Caco-2 (cell line): ENCODE data around the gene COPS7A. TPM values are rescaled to one million over a fixed set of nuclear protein-coding genes. Genes with fewer than 3 reads are reported as not detected.
A peak's percentile ranks its signal among the peaks of the same experiment; 100 is the strongest.

ENCODE experiments used
- BruUV-seq: library from RNA; stranded (reverse); fragments of 400-500 nt; replicated peaks from 2 replicates; lab custom pipeline; 2021; lab: Mats Ljungman, UMichigan
- CTCF ChIA-PET: fragments of 300-600 bp; sonication (Branson Sonifier 250); formaldehyde crosslinking; loops from one replicate; lab custom pipeline; 2022; ENCODE audit warnings: antibody characterized with exemption; lab: Charles Lee
- POLR2A ChIA-PET: fragments of 300-600 bp; sonication (Branson Sonifier 250); formaldehyde crosslinking; loops from one replicate; lab custom pipeline; 2022; ENCODE audit warnings: antibody characterized with exemption; lab: Charles Lee
- DNase-seq, 2 experiments: peaks; one replicate each; pipeline versions ENCODE4 v3.0.0 to v3.0.0-alpha.2; 2020 to 2022
- H3K27me3 ChIP-seq: replicated peaks from 2 replicates; pipeline ENCODE4 v1.6.0; 2011; ENCODE audit warnings: low read length; ENCODE audit not compliant: control insufficient read depth, insufficient read depth
- H3K36me3 ChIP-seq: 2 replicates; pipeline ENCODE4 v1.5.1; 2011; ENCODE audit warnings: low read length; ENCODE audit not compliant: control insufficient read depth, insufficient read depth
- H3K4me1 ChIP-seq: fragments of 250-450 bp; sonication (Bioruptor Pico); 2 replicates; pipeline ENCODE4 v1.5.1; 2020; ENCODE audit warnings: mild to moderate bottlenecking
- H3K4me3 ChIP-seq: 2 replicates; pipeline ENCODE4 v1.5.1; 2011; ENCODE audit warnings: low read depth, mild to moderate bottlenecking, control low read depth, low read length
- H3K9me3 ChIP-seq: fragments of 250-450 bp; sonication (Bioruptor Pico); 2 replicates; pipeline ENCODE4 v1.5.1; 2020; ENCODE audit warnings: mild to moderate bottlenecking, moderate library complexity
- H3K27ac Mint-ChIP-seq: one replicate; pipeline ENCODE4 v1.8.0; 2022; ENCODE audit warnings: mixed read lengths; ENCODE audit not compliant: unreplicated experiment
- H3K27me3 Mint-ChIP-seq: one replicate; pipeline ENCODE4 v1.8.0; 2022; ENCODE audit warnings: mixed read lengths; ENCODE audit not compliant: insufficient read depth, unreplicated experiment
- H3K36me3 Mint-ChIP-seq: one replicate; pipeline ENCODE4 v1.8.0; 2022; ENCODE audit warnings: mild to moderate bottlenecking, mixed read lengths; ENCODE audit not compliant: insufficient read depth, unreplicated experiment
- H3K4me1 Mint-ChIP-seq: one replicate; pipeline ENCODE4 v1.8.0; 2022; ENCODE audit warnings: low read depth, mixed read lengths; ENCODE audit not compliant: unreplicated experiment
- H3K4me3 Mint-ChIP-seq: one replicate; pipeline ENCODE4 v1.8.0; 2022; ENCODE audit warnings: mild to moderate bottlenecking, moderate library complexity, mixed read lengths; ENCODE audit not compliant: unreplicated experiment
- H3K9me3 Mint-ChIP-seq: one replicate; pipeline ENCODE4 v1.8.0; 2022; ENCODE audit warnings: mixed read lengths; ENCODE audit not compliant: unreplicated experiment
- CTCF ChIP-seq, 2 experiments: fragments of 200-600 bp in 1 of 2; IDR thresholded peaks; 1 replicate in 1 of 2; 2 replicates in 1 of 2; pipeline versions ENCODE4 v1.5.1 to v1.8.0; 2011 to 2022; ENCODE audit warnings: antibody characterized with exemption in 1 of 2, control low read depth in 1 of 2, inconsistent platforms in 1 of 2, low read depth in 1 of 2, low read length in 1 of 2, mild to moderate bottlenecking in 1 of 2, moderate library complexity in 1 of 2; ENCODE audit not compliant: insufficient read depth in 1 of 2, severe bottlenecking in 1 of 2, unreplicated experiment in 1 of 2
- intact Hi-C: fragments of 100-400 bp; cut with micrococcal nuclease; formaldehyde crosslinking; loops from one replicate; pipeline ENCODE4 v1.10.0; 2022; ENCODE audit not compliant: unreplicated experiment
- total RNA-seq: library from RNA; stranded (reverse); gene quantifications from 2 replicates; pipeline ENCODE4 v1.2.3, GENCODE V29; 2022

Gene COPS7A
- total RNA-seq, 1 experiment from 2014 or later: 56.8 TPM

GRCh38 chr12:6770094-6770493 lies 46.2 kb downstream of the COPS7A start:
- Histone ChIP-seq H3K9me3 (no peaks in the 10 kb centered on the region), H3K36me3 (peaks cover 10% of the 10 kb centered on the region; the same call in 1 of the 2 replicates), H3K4me1 (peaks cover 23% of the 10 kb centered on the region), H3K27me3 (no peaks in the 10 kb centered on the region), H3K4me3 (no peak overlapping the region)
- DNase-seq: no peak
- ChIA-PET POLR2A (interaction anchor here (0.5 kb wide), 1 partner anchor 236 kb away, joined by 8 read pairs; the partner anchor contains the start of gene GAPDH), CTCF (interaction anchor here (3.0 kb wide), 1 partner anchor 17 kb away, joined by 18 read pairs; the partner anchor contains the start of gene MLF2)
- H3K27ac Mint-ChIP-seq: no peak overlapping the region
- H3K4me1 Mint-ChIP-seq: peaks cover 38% of the 10 kb centered on the region
- H3K36me3 Mint-ChIP-seq: peaks cover 18% of the 10 kb centered on the region
- intact Hi-C loops: no loop called here
- no peaks in the 10 kb centered on the region for H3K27me3 Mint-ChIP-seq
- peak overlapping the region; percentile 41 for H3K4me3 Mint-ChIP-seq
- no peaks in the 10 kb centered on the region for H3K9me3 Mint-ChIP-seq
- TSS peak; percentile 60 for BruUV-seq
- TF ChIP-seq CTCF (IDR thresholded peaks at IDR 0.05; ENCODE audit: insufficient read depth in 1 of 2, low read depth in 1 of 2, low read length in 1 of 2, severe bottlenecking in 1 of 2, unreplicated experiment in 1 of 2): no peak

GRCh38 chr12:6770600-6770999 lies 46.8 kb downstream of the COPS7A start:
- Histone ChIP-seq H3K27me3 (no peaks in the 10 kb centered on the region), H3K36me3 (peaks cover 10% of the 10 kb centered on the region; the same call in 1 of the 2 replicates), H3K9me3 (no peaks in the 10 kb centered on the region), H3K4me1 (peaks cover 23% of the 10 kb centered on the region), H3K4me3 (no peak overlapping the region)
- BruUV-seq: no TSS peak
- no peak for TF ChIP-seq CTCF (IDR thresholded peaks at IDR 0.05; ENCODE audit: insufficient read depth in 1 of 2, low read depth in 1 of 2, low read length in 1 of 2, severe bottlenecking in 1 of 2, unreplicated experiment in 1 of 2)
- CTCF ChIA-PET: interaction anchor here (0.6 to 3.0 kb wide), 3 partner anchors 10 to 71 kb away, joined by 3 to 18 read pairs (median 8); partner anchors contain the start of gene MLF2
- intact Hi-C loops: no loop called here
- Mint-ChIP-seq H3K9me3 (no peaks in the 10 kb centered on the region), H3K4me1 (peaks cover 38% of the 10 kb centered on the region), H3K4me3 (peak overlapping the region; percentile 41), H3K27me3 (no peaks in the 10 kb centered on the region), H3K36me3 (peaks cover 13% of the 10 kb centered on the region), H3K27ac (no peak overlapping the region)
- DNase-seq: no peak
- POLR2A ChIA-PET: interaction anchor here (0.5 kb wide), 1 partner anchor 237 kb away, joined by 8 read pairs; the partner anchor contains the start of gene GAPDH

GRCh38 chr12:6771091-6771495 lies 47.2 kb downstream of the COPS7A start:
- Mint-ChIP-seq H3K27ac (no peak overlapping the region), H3K27me3 (no peaks in the 10 kb centered on the region), H3K4me1 (peaks cover 41% of the 10 kb centered on the region), H3K9me3 (no peaks in the 10 kb centered on the region), H3K4me3 (peak overlapping the region; percentile 41), H3K36me3 (peaks cover 13% of the 10 kb centered on the region)
- POLR2A ChIA-PET: no interaction called here
- CTCF ChIA-PET: interaction anchor here (0.6 to 3.0 kb wide), 4 partner anchors 10 to 70 kb away, joined by 3 to 18 read pairs (median 8); partner anchors contain the start of gene MLF2
- Histone ChIP-seq H3K36me3 (peaks cover 10% of the 10 kb centered on the region; the same call in 1 of the 2 replicates), H3K4me1 (peaks cover 25% of the 10 kb centered on the region), H3K27me3 (no peaks in the 10 kb centered on the region), H3K4me3 (no peak overlapping the region), H3K9me3 (no peaks in the 10 kb centered on the region)
- no peak for TF ChIP-seq CTCF (IDR thresholded peaks at IDR 0.05; ENCODE audit: insufficient read depth in 1 of 2, low read depth in 1 of 2, low read length in 1 of 2, severe bottlenecking in 1 of 2, unreplicated experiment in 1 of 2)
- no peak for DNase-seq
- no TSS peak for BruUV-seq
- intact Hi-C loops: no loop called here
